Panc1 (cell line): Measurements from ENCODE around the gene DPYD. TPM values are rescaled to one million over a fixed set of nuclear protein-coding genes. Genes with fewer than 3 reads are reported as not detected.

Experiments used
- ATAC-seq: fragments of 200-7000 bp; cut with Tn5 transposase; 2 replicates; pipeline ENCODE4 v1.9.1; 2020; ENCODE audit warnings: mild to moderate bottlenecking, moderate library complexity
- BruUV-seq: library from RNA; stranded (reverse); fragments of 400-500 nt; replicated peaks from 2 replicates; lab custom pipeline; 2021; lab: Mats Ljungman, UMichigan
- CTCF ChIA-PET: fragments of 300-600 bp; sonication (Branson Sonifier 250); formaldehyde crosslinking; loops from one replicate; lab custom pipeline; 2022; ENCODE audit warnings: antibody characterized with exemption; lab: Charles Lee
- POLR2A ChIA-PET: fragments of 300-600 bp; sonication (Branson Sonifier 250); formaldehyde crosslinking; loops from one replicate; lab custom pipeline; 2022; ENCODE audit warnings: antibody characterized with exemption; lab: Charles Lee
- DNase-seq: peaks from one replicate; pipeline ENCODE4 v3.0.0-alpha.2; 2010; ENCODE audit warnings: low read depth, low spot score
- H3K27ac ChIP-seq: 2 replicates; pipeline ENCODE4 v1.5.1; 2011; ENCODE audit warnings: mild to moderate bottlenecking, low read length, inconsistent platforms
- H3K27me3 ChIP-seq: fragments of 200-500 bp; sonication (Bioruptor generic); 2 replicates; pipeline ENCODE4 v1.6.0; 2014; ENCODE audit warnings: low read length, inconsistent platforms; ENCODE audit not compliant: control insufficient read depth, insufficient read depth
- H3K36me3 ChIP-seq: fragments of 200-500 bp; sonication (Bioruptor generic); 2 replicates; pipeline ENCODE4 v1.5.1; 2014; ENCODE audit warnings: inconsistent platforms, mild to moderate bottlenecking, low read length, moderate library complexity; ENCODE audit not compliant: control insufficient read depth, insufficient read depth
- H3K4me1 ChIP-seq: 2 replicates; pipeline ENCODE4 v1.5.1; 2011; ENCODE audit warnings: inconsistent platforms, mild to moderate bottlenecking, low read length, moderate library complexity; ENCODE audit not compliant: control insufficient read depth, insufficient read depth
- H3K4me3 ChIP-seq, 2 experiments: 2 replicates each; pipeline ENCODE4 v1.5.1; 2011 to 2012; ENCODE audit warnings: low read depth in 2 of 2, low read length in 2 of 2, mild to moderate bottlenecking in 2 of 2, inconsistent platforms in 1 of 2, moderate library complexity in 1 of 2
- H3K9me3 ChIP-seq: fragments of 200-500 bp; sonication (Bioruptor generic); 2 replicates; pipeline ENCODE4 v1.5.1; 2014; ENCODE audit warnings: low read depth, mild to moderate bottlenecking, inconsistent platforms, low read length, moderate library complexity; ENCODE audit not compliant: control insufficient read depth, insufficient read depth
- CTCF ChIP-seq: fragments of 450-650 bp; IDR thresholded peaks from 2 replicates; pipeline ENCODE4 v1.5.1; 2017; ENCODE audit warnings: mild to moderate bottlenecking
- POLR2AphosphoS5 ChIP-seq: IDR thresholded peaks from 2 replicates; pipeline ENCODE4 v1.6.1; 2012; ENCODE audit warnings: mild to moderate bottlenecking, low read depth, low read length, moderate library complexity
- REST ChIP-seq, 2 experiments: IDR thresholded peaks; 2 replicates each; pipeline ENCODE4 v1.6.1; 2011 to 2012; ENCODE audit warnings: low read depth in 2 of 2, control low read depth in 1 of 2, low read length in 1 of 2, mild to moderate bottlenecking in 1 of 2, moderate library complexity in 1 of 2; ENCODE audit not compliant: insufficient read depth in 1 of 2
- SIN3A ChIP-seq: IDR thresholded peaks from 2 replicates; pipeline ENCODE4 v1.6.1; 2012; ENCODE audit warnings: low read depth, mild to moderate bottlenecking, low read length, moderate library complexity, borderline replicate concordance; ENCODE audit not compliant: insufficient read depth
- TCF7L2 ChIP-seq: IDR thresholded peaks from 2 replicates; pipeline ENCODE4 v1.6.1; 2011; ENCODE audit warnings: mild to moderate bottlenecking, low read depth, low read length, inconsistent platforms
- in situ Hi-C: cut with HindIII; loops from 2 replicates; pipeline ENCODE4 v1.10.0; 2016; ENCODE audit warnings: low sequenced_read_pairs, low pct_unique_long_range_greater_than_20kb
- intact Hi-C: fragments of 100-400 bp; cut with micrococcal nuclease; formaldehyde crosslinking; loops from one replicate; pipeline ENCODE4 v1.10.0; 2022; ENCODE audit not compliant: unreplicated experiment
- total RNA-seq: library from RNA; stranded (reverse); gene quantifications from one replicate; pipeline ENCODE4 v1.2.1, GENCODE V29; 2021; ENCODE audit not compliant: unreplicated experiment

Gene DPYD
- total RNA-seq, 1 experiment from 2014 or later = 2.0 TPM

- no peaks in the 10 kb centered on the region for H3K4me1 ChIP-seq
- no peak overlapping the region for H3K4me3 ChIP-seq
- ATAC-seq (no peak), DNase-seq (no peak)
- no peaks in the 10 kb centered on the region for H3K27me3 ChIP-seq
- CTCF ChIA-PET = no interaction called here
- BruUV-seq = no TSS peak
- POLR2A ChIA-PET = no interaction called here
- intact Hi-C loops (no loop called here), in situ Hi-C loops (no loop called here)
- no peak overlapping the region for H3K27ac ChIP-seq
- TF ChIP-seq SIN3A (no peak), REST (IDR thresholded peaks at IDR 0.05; ENCODE audit: insufficient read depth in 1 of 2, low read depth in 2 of 2, low read length in 1 of 2) (no peak), POLR2AphosphoS5 (no peak), CTCF (no peak), TCF7L2 (no peak)
- no peaks in the 10 kb centered on the region for H3K36me3 ChIP-seq
- no peaks in the 10 kb centered on the region for H3K9me3 ChIP-seq
These were observed 16.3 kb downstream of the DPYD start for GRCh38 chr1:97904534-97904933.

GRCh38 chr1:97903626-97904025 is 17.2 kb downstream of the DPYD start:
- H3K27ac ChIP-seq = no peak overlapping the region
- CTCF ChIA-PET = no interaction called here
- in situ Hi-C loops = no loop called here
- H3K9me3 ChIP-seq = no peaks in the 10 kb centered on the region
- POLR2A ChIA-PET = no interaction called here
- no TSS peak for BruUV-seq
- no peaks in the 10 kb centered on the region for H3K36me3 ChIP-seq
- no peaks in the 10 kb centered on the region for H3K4me1 ChIP-seq
- H3K27me3 ChIP-seq = no peaks in the 10 kb centered on the region
- intact Hi-C loops = no loop called here
- ATAC-seq (no peak), DNase-seq (no peak)
- H3K4me3 ChIP-seq = no peak overlapping the region
- TF ChIP-seq SIN3A (no peak), CTCF (no peak)
